A204.1 (cell line): ENCODE measurements around the gene SERINC4.
A peak's percentile ranks its signal among the peaks of the same experiment; 100 is the strongest.
"Not testable (repeated sequence)": the region's sequence is repeated elsewhere in the genome, so short reads cannot be mapped to it uniquely, and the experiment has no call there.

ENCODE experiments used
- FAIRE-seq: peaks from 2 replicates; lab custom pipeline; 2012; peaks lifted over from hg19 to GRCh38; lab: Jason Lieb, UNC

SERINC4 gene

GRCh38 chr15:43799945-43800285, at the start of gene SERINC4:
TSS of gene SERINC4 (minus strand) at chr15:43800220. CDS start at chr15:43799986, 234 bp downstream.
- FAIRE-seq = no peak

GRCh38 chr15:43845421-43845820, 45.4 kb upstream of the SERINC4 start:
- FAIRE-seq = no peak

GRCh38 chr15:43832485-43832884, 32.5 kb upstream of the SERINC4 start:
- not testable (repeated sequence) for FAIRE-seq

- not testable (repeated sequence) for FAIRE-seq
Measured at GRCh38 chr15:43831519-43832052, 31.6 kb upstream of the SERINC4 start.

- not testable (repeated sequence) for FAIRE-seq
Measured at GRCh38 chr15:43830691-43831275, 30.8 kb upstream of the SERINC4 start.

- not testable (repeated sequence) for FAIRE-seq
Measured at GRCh38 chr15:43829951-43830540, 30.0 kb upstream of the SERINC4 start.

GRCh38 chr15:43828061-43828657, 28.1 kb upstream of the SERINC4 start:
- no peak for FAIRE-seq

- no peak for FAIRE-seq
Measured at GRCh38 chr15:43826508-43827341, 26.7 kb upstream of the SERINC4 start, which contains the start of gene WDR76. TSS of gene WDR76 (plus strand) at chr15:43827002. CDS start at chr15:43827033, 31 bp downstream.

GRCh38 chr15:43826029-43826507, 26.0 kb upstream of the SERINC4 start:
- FAIRE-seq = no peak

GRCh38 chr15:43825305-43825704, 25.3 kb upstream of the SERINC4 start:
- not testable (repeated sequence) for FAIRE-seq

- peak; percentile 97 for FAIRE-seq
Measured at GRCh38 chr15:43824302-43825246, 24.6 kb upstream of the SERINC4 start, which contains the start of gene MFAP1. TSS of gene MFAP1 (minus strand) at chr15:43824690. CDS start at chr15:43824569, 121 bp downstream.

- FAIRE-seq = no peak
Measured at GRCh38 chr15:43821505-43821904, 21.5 kb upstream of the SERINC4 start.

GRCh38 chr15:43815064-43815463, 15.0 kb upstream of the SERINC4 start:
- not testable (repeated sequence) for FAIRE-seq

GRCh38 chr15:43808960-43809678, 9.1 kb upstream of the SERINC4 start:
- FAIRE-seq = no peak

GRCh38 chr15:43808435-43808950, 8.5 kb upstream of the SERINC4 start:
- no peak for FAIRE-seq

GRCh38 chr15:43802676-43803075, 2.7 kb upstream of the SERINC4 start:
- not testable (repeated sequence) for FAIRE-seq

GRCh38 chr15:43800286-43801141, 494 bp upstream of the SERINC4 start, which contains the start of gene HYPK:
TSS of gene HYPK (plus strand) at chr15:43800599. CDS start at chr15:43800623, 24 bp downstream.
- FAIRE-seq = peak; percentile 3

- no peak for FAIRE-seq
Measured at GRCh38 chr15:43799209-43799944, 643 bp downstream of the SERINC4 start.
